ENCODE measurements around the gene THSD4.

The THSD4 gene

DNA sequence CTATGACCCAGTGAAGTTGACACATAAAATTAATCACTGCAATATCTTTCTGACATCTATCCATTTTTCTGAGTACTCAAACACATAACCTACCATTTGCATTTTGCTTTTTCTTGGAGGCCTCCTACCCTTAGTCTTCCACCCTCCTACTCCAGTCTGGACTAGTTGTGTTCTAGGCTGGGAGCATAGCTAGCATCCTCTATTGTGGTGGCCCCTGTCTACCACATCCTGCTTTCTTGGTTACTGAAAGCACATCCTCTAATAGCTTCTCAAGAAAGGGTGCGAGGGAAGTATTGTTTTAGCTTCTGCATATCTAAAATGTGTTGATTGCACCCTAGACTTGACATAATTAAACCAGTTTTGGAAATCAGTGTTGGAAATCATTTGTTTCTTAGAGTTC is 176.5 kb downstream of the THSD4 start:
- H3K4me1 ChIP-seq (ENCODE audit: control insufficient read depth, insufficient read depth, low read length) = peaks cover 45% of the 10 kb centered on the region
- no peaks in the 10 kb centered on the region for H3K36me3 ChIP-seq (ENCODE audit: insufficient read depth, low read length)
- H3K4me2 ChIP-seq (ENCODE audit: low read length) = no peak overlapping the region
- H3K9ac ChIP-seq (ENCODE audit: low read depth, low read length) = no peak overlapping the region
- no peaks in the 10 kb centered on the region for H3K9me3 ChIP-seq (replicated peaks; ENCODE audit: low read length)
- H3K27me3 ChIP-seq (ENCODE audit: control insufficient read depth, insufficient read depth, low read length) = no peaks in the 10 kb centered on the region
- H3K4me3 ChIP-seq (ENCODE audit: low read length) = no peak overlapping the region

DNA sequence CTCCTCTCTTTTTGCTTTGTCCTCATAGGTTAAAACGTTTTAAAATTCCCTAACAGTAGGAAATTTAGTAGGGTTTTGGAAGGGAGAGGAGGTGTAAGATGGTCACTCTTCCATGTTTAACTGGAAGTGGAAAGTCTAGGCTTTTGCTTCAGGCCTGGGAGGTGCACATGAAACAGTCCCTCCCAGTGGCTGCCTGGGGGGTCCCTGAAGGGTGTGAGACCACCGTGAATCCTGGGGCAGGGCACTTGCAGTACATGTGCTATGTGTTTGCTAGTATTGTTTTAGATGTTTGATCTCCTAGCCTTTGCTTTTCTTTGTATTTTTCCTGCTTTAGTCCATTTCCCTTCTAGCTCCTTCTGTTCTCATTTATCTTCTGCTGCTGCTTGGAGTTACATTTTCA is 178.5 kb downstream of the THSD4 start:
- H3K9ac ChIP-seq (ENCODE audit: low read depth, low read length) = peak overlapping the region; percentile 85
- H3K4me2 ChIP-seq (ENCODE audit: low read length) = no peak overlapping the region
- no peaks in the 10 kb centered on the region for H3K27me3 ChIP-seq (ENCODE audit: control insufficient read depth, insufficient read depth, low read length)
- no peaks in the 10 kb centered on the region for H3K36me3 ChIP-seq (ENCODE audit: insufficient read depth, low read length)
- peaks cover 40% of the 10 kb centered on the region for H3K4me1 ChIP-seq (ENCODE audit: control insufficient read depth, insufficient read depth, low read length)
- no peaks in the 10 kb centered on the region for H3K9me3 ChIP-seq (replicated peaks; ENCODE audit: low read length)
- peak overlapping the region; percentile 23 for H3K4me3 ChIP-seq (ENCODE audit: low read length)

DNA sequence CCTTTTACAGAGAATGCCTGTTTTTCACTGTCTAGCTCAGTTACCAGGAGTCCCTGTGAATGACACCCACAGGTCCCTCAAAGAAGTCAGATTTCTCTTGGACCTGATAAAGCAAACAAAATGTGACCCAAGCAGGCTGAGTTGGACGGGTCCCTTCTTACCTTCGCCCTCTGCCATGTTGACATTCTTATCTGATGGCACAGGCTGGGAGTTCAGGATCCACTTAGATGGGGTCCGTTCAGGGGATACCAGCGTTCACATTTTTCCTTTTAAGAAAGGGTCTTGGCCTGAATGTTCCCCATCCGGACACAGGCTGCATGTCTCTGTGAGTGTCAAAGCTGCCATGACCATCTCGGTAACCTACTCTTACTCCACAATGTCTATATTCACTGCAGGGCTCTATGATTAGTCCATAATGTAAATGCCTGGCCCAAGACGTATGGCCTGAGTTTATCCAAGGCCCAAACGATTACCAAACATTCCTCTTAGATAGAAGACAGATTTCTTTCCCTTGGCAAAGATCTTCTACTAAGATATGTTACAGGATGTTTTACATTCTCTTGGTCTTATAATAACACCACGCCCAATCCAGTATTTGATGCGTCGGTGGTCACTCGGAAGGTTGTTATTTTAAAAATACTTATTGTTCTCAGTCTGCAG is 179.1 kb downstream of the THSD4 start:
- Histone ChIP-seq H3K36me3 (ENCODE audit: insufficient read depth, low read length) (no peaks in the 10 kb centered on the region), H3K9ac (ENCODE audit: low read depth, low read length) (peak overlapping the region; percentile 85), H3K9me3 (replicated peaks; ENCODE audit: low read length) (no peaks in the 10 kb centered on the region), H3K4me2 (ENCODE audit: low read length) (peak overlapping the region; percentile 70), H3K4me1 (ENCODE audit: control insufficient read depth, insufficient read depth, low read length) (peaks cover 39% of the 10 kb centered on the region), H3K4me3 (ENCODE audit: low read length) (peak overlapping the region; percentile 23), H3K27me3 (ENCODE audit: control insufficient read depth, insufficient read depth, low read length) (no peaks in the 10 kb centered on the region)

DNA sequence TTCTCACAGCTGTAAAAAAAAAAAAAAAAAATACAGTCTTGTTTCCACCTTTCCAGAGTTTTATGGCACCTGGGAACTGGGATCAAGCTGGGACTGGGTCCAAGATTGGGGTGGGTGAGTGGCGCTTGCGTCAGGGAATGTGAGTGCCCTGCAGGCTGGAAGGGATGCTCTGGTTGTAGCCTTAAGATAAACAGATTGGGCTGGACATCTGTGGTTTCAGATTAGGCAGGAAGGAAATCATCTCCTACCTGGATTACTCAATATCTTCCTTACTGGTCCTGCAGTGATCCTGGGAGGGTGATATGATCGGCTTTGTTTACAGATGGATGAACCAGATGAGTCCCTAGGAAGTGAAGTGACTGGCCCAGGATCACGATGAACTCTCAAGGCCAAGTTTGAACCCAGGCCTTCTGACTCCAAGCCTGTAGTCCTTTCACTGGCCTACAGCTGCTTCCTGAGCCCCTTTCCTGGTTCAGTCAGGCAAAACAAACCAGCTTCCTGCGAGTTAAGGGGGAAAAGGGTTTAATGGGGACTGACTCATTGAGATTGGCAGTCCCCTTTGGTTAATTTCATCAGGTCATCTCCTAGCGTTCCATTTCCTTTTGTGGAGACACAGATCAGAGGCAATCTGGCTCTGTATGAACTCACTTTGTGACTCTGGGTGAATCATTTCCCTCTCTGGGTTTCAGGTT is 179.8 kb downstream of the THSD4 start:
- Histone ChIP-seq H3K36me3 (ENCODE audit: insufficient read depth, low read length) (no peaks in the 10 kb centered on the region), H3K4me1 (ENCODE audit: control insufficient read depth, insufficient read depth, low read length) (peaks cover 40% of the 10 kb centered on the region), H3K9me3 (replicated peaks; ENCODE audit: low read length) (no peaks in the 10 kb centered on the region), H3K9ac (ENCODE audit: low read depth, low read length) (peak overlapping the region; percentile 85), H3K4me2 (ENCODE audit: low read length) (peak overlapping the region; percentile 70), H3K27me3 (ENCODE audit: control insufficient read depth, insufficient read depth, low read length) (no peaks in the 10 kb centered on the region), H3K4me3 (ENCODE audit: low read length) (peak overlapping the region; percentile 33)

DNA sequence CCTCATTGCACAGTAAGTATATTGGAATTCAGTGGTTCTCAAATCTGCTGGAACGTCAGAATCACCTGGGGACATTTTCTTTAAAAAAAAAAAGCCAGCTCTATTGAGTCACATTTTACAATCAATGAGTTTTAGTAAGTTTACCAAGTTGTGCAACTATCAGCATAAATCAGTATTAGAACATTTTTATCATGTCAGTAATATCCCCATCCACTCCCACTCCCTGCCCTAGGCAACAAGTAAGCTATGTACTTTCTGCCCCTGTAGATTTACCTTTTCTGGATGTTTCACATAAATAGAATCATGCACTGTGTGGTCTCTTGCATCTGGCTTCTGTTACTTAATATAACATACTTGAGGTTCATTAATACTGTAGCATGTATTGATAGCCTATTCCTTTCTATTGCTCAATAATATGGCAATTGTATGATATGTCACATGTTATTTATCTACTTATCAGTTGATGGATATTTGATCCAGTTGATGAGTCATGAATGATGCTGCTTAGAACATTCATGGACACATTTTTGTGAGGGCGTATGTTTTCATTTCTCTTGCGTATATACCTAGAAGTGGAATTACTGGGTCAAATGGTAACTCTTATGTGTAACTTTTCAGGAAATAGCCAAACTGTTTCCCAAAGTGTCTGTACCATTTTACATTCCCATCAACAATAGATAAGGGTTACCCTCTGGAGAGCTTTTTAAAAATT is 180.5 kb downstream of the THSD4 start:
- H3K4me2 ChIP-seq (ENCODE audit: low read length) = peak overlapping the region; percentile 56
- H3K4me3 ChIP-seq (ENCODE audit: low read length) = peak overlapping the region; percentile 6
- H3K9me3 ChIP-seq (replicated peaks; ENCODE audit: low read length) = no peaks in the 10 kb centered on the region
- H3K4me1 ChIP-seq (ENCODE audit: control insufficient read depth, insufficient read depth, low read length) = peaks cover 44% of the 10 kb centered on the region
- no peaks in the 10 kb centered on the region for H3K27me3 ChIP-seq (ENCODE audit: control insufficient read depth, insufficient read depth, low read length)
- H3K9ac ChIP-seq (ENCODE audit: low read depth, low read length) = peak overlapping the region; percentile 59
- H3K36me3 ChIP-seq (ENCODE audit: insufficient read depth, low read length) = no peaks in the 10 kb centered on the region

DNA sequence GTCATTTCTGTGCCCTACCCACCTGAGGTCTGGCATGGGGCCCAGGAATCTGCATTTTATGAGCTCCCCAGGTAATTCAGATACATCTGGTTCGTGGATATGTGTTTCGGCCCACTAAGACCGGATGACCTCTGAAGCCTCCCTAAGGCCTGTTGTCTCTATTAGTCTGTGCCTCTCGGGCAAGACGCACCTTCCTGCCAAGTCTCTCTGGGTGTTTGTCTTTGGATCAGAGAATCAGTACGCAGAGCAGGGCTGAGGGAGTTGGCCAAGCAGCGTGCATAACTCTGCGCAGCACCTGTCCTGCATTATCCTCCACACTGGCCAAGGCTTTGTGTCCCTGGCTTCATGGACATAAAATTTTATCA is 181.0 kb downstream of the THSD4 start:
- H3K27me3 ChIP-seq (ENCODE audit: control insufficient read depth, insufficient read depth, low read length) = no peaks in the 10 kb centered on the region
- peak overlapping the region; percentile 59 for H3K9ac ChIP-seq (ENCODE audit: low read depth, low read length)
- peak overlapping the region; percentile 39 for H3K4me2 ChIP-seq (ENCODE audit: low read length)
- H3K36me3 ChIP-seq (ENCODE audit: insufficient read depth, low read length) = no peaks in the 10 kb centered on the region
- no peaks in the 10 kb centered on the region for H3K9me3 ChIP-seq (replicated peaks; ENCODE audit: low read length)
- no peak overlapping the region for H3K4me3 ChIP-seq (ENCODE audit: low read length)
- H3K4me1 ChIP-seq (ENCODE audit: control insufficient read depth, insufficient read depth, low read length) = peaks cover 44% of the 10 kb centered on the region

DNA sequence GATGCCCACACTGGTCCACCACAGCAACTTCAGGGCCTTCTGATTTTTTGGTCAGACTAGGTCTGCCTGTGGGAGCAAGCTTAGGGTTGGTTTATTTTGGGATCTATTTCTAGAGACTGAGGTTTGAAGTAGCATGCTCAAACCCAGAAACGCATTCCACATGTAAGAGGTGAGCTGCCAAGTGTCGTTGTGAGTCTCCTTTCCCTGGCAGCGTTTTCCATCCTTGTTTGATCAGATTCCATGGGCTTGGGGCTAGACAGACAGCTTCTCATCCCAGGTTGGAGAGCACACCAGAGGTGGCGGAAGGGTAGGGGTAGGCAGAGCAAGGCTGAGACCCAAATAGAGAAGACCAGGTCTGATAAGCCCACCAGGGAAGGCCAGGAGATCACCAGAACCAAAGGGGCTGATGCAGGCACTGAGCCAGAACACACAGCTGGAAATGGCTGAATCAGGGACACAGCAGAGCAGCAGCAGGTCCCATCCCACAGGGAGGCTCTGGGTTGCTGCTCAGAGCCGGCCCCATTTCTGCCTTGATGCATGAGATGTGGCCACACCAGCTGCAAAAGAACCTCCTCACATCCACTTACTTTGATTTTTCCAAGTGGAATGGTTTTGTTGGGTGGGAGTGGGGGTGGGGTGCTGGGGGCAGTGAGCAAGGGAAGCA is 186.8 kb downstream of the THSD4 start:
- Histone ChIP-seq H3K9ac (ENCODE audit: low read depth, low read length) (no peak overlapping the region), H3K9me3 (replicated peaks; ENCODE audit: low read length) (no peaks in the 10 kb centered on the region), H3K36me3 (ENCODE audit: insufficient read depth, low read length) (no peaks in the 10 kb centered on the region), H3K4me1 (ENCODE audit: control insufficient read depth, insufficient read depth, low read length) (peaks cover 18% of the 10 kb centered on the region), H3K4me2 (ENCODE audit: low read length) (no peak overlapping the region), H3K27me3 (ENCODE audit: control insufficient read depth, insufficient read depth, low read length) (no peaks in the 10 kb centered on the region), H3K4me3 (ENCODE audit: low read length) (no peak overlapping the region)

DNA sequence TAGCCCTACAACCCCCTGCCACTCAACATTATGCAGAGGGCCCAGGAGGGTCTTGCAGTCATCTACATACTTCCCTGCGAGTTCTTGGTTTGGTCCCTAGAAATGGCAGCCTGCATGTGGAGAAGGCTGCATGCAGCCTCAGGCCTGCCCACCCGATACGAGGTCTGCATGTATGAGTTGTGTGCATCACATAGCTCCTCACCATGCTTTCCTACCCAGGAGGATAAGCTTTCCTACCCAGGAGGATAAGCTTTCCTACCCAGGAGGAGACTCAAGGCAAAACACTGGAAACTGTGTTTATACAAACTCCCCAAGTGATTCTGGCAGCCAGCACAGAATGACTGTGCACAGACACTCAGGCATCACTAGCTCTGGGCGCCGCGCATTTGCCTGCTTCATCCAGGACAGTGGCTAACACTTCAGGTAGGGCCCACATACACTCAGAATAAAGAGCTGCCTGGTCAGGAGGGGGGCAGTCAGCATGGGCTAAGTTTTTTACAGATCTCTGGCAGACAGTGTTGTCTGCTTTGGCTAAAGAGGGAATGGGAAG is 187.7 kb downstream of the THSD4 start:
- Histone ChIP-seq H3K4me3 (ENCODE audit: low read length) (no peak overlapping the region), H3K4me1 (ENCODE audit: control insufficient read depth, insufficient read depth, low read length) (peaks cover 18% of the 10 kb centered on the region), H3K36me3 (ENCODE audit: insufficient read depth, low read length) (no peaks in the 10 kb centered on the region), H3K9me3 (replicated peaks; ENCODE audit: low read length) (no peaks in the 10 kb centered on the region), H3K4me2 (ENCODE audit: low read length) (no peak overlapping the region), H3K9ac (ENCODE audit: low read depth, low read length) (no peak overlapping the region), H3K27me3 (ENCODE audit: control insufficient read depth, insufficient read depth, low read length) (no peaks in the 10 kb centered on the region)

DNA sequence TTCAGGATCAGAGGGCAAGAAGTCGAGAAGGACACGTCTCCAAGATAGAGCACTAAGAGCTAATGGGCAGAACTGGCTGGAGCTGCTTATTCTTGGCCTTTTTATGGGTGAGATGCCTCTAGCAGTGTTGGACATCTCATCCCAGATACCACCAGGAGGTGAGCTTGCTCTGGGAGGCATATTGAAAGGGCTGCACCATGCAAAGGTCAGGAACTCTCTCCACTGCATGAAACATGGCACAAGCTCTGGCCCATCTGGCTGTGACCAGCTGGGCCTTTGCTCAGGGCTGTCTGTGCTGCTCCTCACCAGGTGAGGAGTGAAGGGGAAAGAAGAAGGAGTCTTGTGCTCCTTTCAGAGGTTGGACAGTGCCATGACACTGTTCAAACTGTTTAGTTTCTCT is 188.7 kb downstream of the THSD4 start:
- no peak overlapping the region for H3K9ac ChIP-seq (ENCODE audit: low read depth, low read length)
- H3K9me3 ChIP-seq (replicated peaks; ENCODE audit: low read length) = no peaks in the 10 kb centered on the region
- no peak overlapping the region for H3K4me2 ChIP-seq (ENCODE audit: low read length)
- peaks cover 16% of the 10 kb centered on the region for H3K4me1 ChIP-seq (ENCODE audit: control insufficient read depth, insufficient read depth, low read length)
- no peaks in the 10 kb centered on the region for H3K27me3 ChIP-seq (ENCODE audit: control insufficient read depth, insufficient read depth, low read length)
- no peak overlapping the region for H3K4me3 ChIP-seq (ENCODE audit: low read length)
- no peaks in the 10 kb centered on the region for H3K36me3 ChIP-seq (ENCODE audit: insufficient read depth, low read length)

DNA sequence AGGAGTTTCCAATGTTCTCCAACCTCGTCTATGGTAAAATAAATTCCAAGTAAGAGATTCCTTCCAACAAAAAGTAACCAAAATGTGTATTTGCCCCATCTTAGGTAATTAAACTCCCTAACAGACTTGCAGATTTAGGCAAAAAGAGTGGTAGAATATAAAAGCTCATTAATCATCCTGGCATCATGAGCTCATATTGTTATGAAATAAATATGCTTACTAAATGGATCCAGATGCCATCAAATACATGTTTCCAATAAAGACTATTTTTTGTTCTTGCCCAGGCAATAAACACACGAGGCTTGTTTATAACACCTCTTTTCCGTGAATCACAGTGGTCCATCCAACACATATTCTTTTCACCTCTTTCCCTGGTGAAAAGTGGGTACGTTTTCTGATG is 189.4 kb downstream of the THSD4 start:
- H3K9me3 ChIP-seq (replicated peaks; ENCODE audit: low read length) = no peaks in the 10 kb centered on the region
- no peak overlapping the region for H3K4me3 ChIP-seq (ENCODE audit: low read length)
- peaks cover 13% of the 10 kb centered on the region for H3K4me1 ChIP-seq (ENCODE audit: control insufficient read depth, insufficient read depth, low read length)
- no peaks in the 10 kb centered on the region for H3K36me3 ChIP-seq (ENCODE audit: insufficient read depth, low read length)
- H3K27me3 ChIP-seq (ENCODE audit: control insufficient read depth, insufficient read depth, low read length) = no peaks in the 10 kb centered on the region
- no peak overlapping the region for H3K9ac ChIP-seq (ENCODE audit: low read depth, low read length)
- no peak overlapping the region for H3K4me2 ChIP-seq (ENCODE audit: low read length)

DNA sequence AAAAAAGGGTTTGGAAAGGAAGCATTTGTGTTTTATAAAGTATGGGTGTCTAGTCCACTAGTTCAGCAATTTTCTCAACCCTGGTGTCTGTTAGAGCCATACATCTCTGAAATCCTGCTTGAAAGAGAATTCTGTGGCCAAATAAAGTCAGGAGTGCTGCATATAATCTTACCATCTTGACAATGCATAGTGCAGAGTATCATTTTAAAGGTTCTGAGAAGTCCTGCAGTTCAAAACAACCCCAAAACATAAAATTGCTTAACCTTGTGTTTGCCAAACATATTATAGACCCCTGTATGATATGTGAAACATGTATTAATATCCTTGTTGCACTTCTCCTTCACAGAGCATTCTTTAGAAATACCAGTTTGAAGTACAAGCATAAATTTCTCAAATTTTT is 191.3 kb downstream of the THSD4 start:
- H3K9ac ChIP-seq (ENCODE audit: low read depth, low read length) = no peak overlapping the region
- no peaks in the 10 kb centered on the region for H3K9me3 ChIP-seq (replicated peaks; ENCODE audit: low read length)
- H3K4me3 ChIP-seq (ENCODE audit: low read length) = no peak overlapping the region
- peaks cover 9% of the 10 kb centered on the region for H3K4me1 ChIP-seq (ENCODE audit: control insufficient read depth, insufficient read depth, low read length)
- H3K36me3 ChIP-seq (ENCODE audit: insufficient read depth, low read length) = no peaks in the 10 kb centered on the region
- H3K4me2 ChIP-seq (ENCODE audit: low read length) = no peak overlapping the region
- no peaks in the 10 kb centered on the region for H3K27me3 ChIP-seq (ENCODE audit: control insufficient read depth, insufficient read depth, low read length)

Data from skeletal muscle satellite cell (primary cell).